Panc1 (cell line): Measurements from ENCODE around the gene KIF27.

ENCODE experiments used
- CTCF ChIP-seq: fragments of 450-650 bp; IDR thresholded peaks from 2 replicates; pipeline ENCODE4 v1.5.1; 2017; ENCODE audit warnings: mild to moderate bottlenecking
- TCF7L2 ChIP-seq: IDR thresholded peaks from 2 replicates; pipeline ENCODE4 v1.6.1; 2011; ENCODE audit warnings: mild to moderate bottlenecking, low read depth, low read length, inconsistent platforms
- TF ChIP-seq, protein P1 (sequence below), 2 experiments: IDR thresholded peaks; 2 replicates each; pipeline ENCODE4 v1.6.1; 2011 to 2012; ENCODE audit warnings: low read depth in 2 of 2, control low read depth in 1 of 2, low read length in 1 of 2, mild to moderate bottlenecking in 1 of 2, moderate library complexity in 1 of 2; ENCODE audit not compliant: insufficient read depth in 1 of 2

- TF ChIP-seq CTCF, result no peak
- TF ChIP-seq, protein P1, sequence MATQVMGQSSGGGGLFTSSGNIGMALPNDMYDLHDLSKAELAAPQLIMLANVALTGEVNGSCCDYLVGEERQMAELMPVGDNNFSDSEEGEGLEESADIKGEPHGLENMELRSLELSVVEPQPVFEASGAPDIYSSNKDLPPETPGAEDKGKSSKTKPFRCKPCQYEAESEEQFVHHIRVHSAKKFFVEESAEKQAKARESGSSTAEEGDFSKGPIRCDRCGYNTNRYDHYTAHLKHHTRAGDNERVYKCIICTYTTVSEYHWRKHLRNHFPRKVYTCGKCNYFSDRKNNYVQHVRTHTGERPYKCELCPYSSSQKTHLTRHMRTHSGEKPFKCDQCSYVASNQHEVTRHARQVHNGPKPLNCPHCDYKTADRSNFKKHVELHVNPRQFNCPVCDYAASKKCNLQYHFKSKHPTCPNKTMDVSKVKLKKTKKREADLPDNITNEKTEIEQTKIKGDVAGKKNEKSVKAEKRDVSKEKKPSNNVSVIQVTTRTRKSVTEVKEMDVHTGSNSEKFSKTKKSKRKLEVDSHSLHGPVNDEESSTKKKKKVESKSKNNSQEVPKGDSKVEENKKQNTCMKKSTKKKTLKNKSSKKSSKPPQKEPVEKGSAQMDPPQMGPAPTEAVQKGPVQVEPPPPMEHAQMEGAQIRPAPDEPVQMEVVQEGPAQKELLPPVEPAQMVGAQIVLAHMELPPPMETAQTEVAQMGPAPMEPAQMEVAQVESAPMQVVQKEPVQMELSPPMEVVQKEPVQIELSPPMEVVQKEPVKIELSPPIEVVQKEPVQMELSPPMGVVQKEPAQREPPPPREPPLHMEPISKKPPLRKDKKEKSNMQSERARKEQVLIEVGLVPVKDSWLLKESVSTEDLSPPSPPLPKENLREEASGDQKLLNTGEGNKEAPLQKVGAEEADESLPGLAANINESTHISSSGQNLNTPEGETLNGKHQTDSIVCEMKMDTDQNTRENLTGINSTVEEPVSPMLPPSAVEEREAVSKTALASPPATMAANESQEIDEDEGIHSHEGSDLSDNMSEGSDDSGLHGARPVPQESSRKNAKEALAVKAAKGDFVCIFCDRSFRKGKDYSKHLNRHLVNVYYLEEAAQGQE (IDR thresholded peaks at IDR 0.05; ENCODE audit: insufficient read depth in 1 of 2, low read depth in 2 of 2, low read length in 1 of 2), result no peak
- no peak for TF ChIP-seq TCF7L2
These were observed 15.1 kb downstream of the KIF27 start for GRCh38 chr9:83906144-83906543.
